Ovary (tissue), 3 donors: Measurements from ENCODE around the gene TBC1D5.

Source experiments
- EP300 ChIP-seq: sonication (generic); formaldehyde crosslinking; IDR thresholded peaks from one replicate; pipeline ENCODE4 v1.6.1; 2017; ENCODE audit warnings: antibody characterized with exemption
- POLR2A ChIP-seq: fragments of 450-650 bp; IDR thresholded peaks from one replicate; pipeline ENCODE4 v1.6.1; 2017; ENCODE audit warnings: antibody characterized with exemption, mild to moderate bottlenecking, moderate library complexity
- TF ChIP-seq, protein P1 (sequence below), 3 donors: fragments of 450-650 bp in 2 of 3; fragments of 200-600 bp in 1 of 3; IDR thresholded peaks; one replicate each; pipeline versions ENCODE4 v1.5.1 to v1.8.0; 2016 to 2022; ENCODE audit warnings: antibody characterized with exemption in 3 of 3, mild to moderate bottlenecking in 1 of 3
- donor health status: DM: no; HTN: no; CAD: no.

- TF ChIP-seq, protein P1, sequence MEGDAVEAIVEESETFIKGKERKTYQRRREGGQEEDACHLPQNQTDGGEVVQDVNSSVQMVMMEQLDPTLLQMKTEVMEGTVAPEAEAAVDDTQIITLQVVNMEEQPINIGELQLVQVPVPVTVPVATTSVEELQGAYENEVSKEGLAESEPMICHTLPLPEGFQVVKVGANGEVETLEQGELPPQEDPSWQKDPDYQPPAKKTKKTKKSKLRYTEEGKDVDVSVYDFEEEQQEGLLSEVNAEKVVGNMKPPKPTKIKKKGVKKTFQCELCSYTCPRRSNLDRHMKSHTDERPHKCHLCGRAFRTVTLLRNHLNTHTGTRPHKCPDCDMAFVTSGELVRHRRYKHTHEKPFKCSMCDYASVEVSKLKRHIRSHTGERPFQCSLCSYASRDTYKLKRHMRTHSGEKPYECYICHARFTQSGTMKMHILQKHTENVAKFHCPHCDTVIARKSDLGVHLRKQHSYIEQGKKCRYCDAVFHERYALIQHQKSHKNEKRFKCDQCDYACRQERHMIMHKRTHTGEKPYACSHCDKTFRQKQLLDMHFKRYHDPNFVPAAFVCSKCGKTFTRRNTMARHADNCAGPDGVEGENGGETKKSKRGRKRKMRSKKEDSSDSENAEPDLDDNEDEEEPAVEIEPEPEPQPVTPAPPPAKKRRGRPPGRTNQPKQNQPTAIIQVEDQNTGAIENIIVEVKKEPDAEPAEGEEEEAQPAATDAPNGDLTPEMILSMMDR (IDR thresholded peaks at IDR 0.05) = no peak
- TF ChIP-seq POLR2A (no peak), EP300 (no peak)
Observed at GRCh38 chr3:17674082-17674686, 68.2 kb downstream of the TBC1D5 start.
